H9 (cell line): ENCODE data around the gene LRRFIP1. TPM values are rescaled to one million over a fixed set of nuclear protein-coding genes. Genes with fewer than 3 reads are reported as not detected.

Source experiments
- DNase-seq: peaks from one replicate; pipeline ENCODE4 v3.0.0-alpha.2; 2017
- H2AFZ ChIP-seq: one replicate; pipeline ENCODE4 v1.6.1; 2013; ENCODE audit warnings: mild to moderate bottlenecking, low read length, control low read depth, moderate library complexity
- H2AK5ac ChIP-seq: 2 replicates; pipeline ENCODE4 v1.6.1; 2013; ENCODE audit warnings: low read length, control low read depth, mixed read lengths; ENCODE audit not compliant: insufficient read length
- H2BK120ac ChIP-seq: one replicate; pipeline ENCODE4 v1.6.1; 2013; ENCODE audit warnings: low read depth, mild to moderate bottlenecking, low read length, control low read depth, inconsistent platforms; ENCODE audit not compliant: poor library complexity, severe bottlenecking
- H2BK12ac ChIP-seq: 2 replicates; pipeline ENCODE4 v1.6.1; 2013; ENCODE audit warnings: low read length, control low read depth, mixed read lengths, low read depth; ENCODE audit not compliant: insufficient read length
- H2BK15ac ChIP-seq: 2 replicates; pipeline ENCODE4 v1.6.1; 2013; ENCODE audit warnings: low read depth, low read length, control low read depth
- H2BK20ac ChIP-seq: one replicate; pipeline ENCODE4 v1.6.1; 2013; ENCODE audit warnings: low read depth, mild to moderate bottlenecking, low read length, control low read depth, inconsistent platforms; ENCODE audit not compliant: poor library complexity, severe bottlenecking
- H2BK5ac ChIP-seq: 2 replicates; pipeline ENCODE4 v1.6.1; 2013; ENCODE audit warnings: low read length, control low read depth, mixed read lengths; ENCODE audit not compliant: insufficient read length
- H3K14ac ChIP-seq: 2 replicates; pipeline ENCODE4 v1.6.1; 2013; ENCODE audit warnings: low read length, control low read depth; ENCODE audit not compliant: insufficient read depth
- H3K18ac ChIP-seq: 2 replicates; pipeline ENCODE4 v1.6.1; 2013; ENCODE audit warnings: low read depth, mild to moderate bottlenecking, mixed read lengths, low read length, control low read depth; ENCODE audit not compliant: insufficient read length
- H3K23ac ChIP-seq: 2 replicates; pipeline ENCODE4 v1.6.1; 2013; ENCODE audit warnings: low read length, control low read depth, mixed read lengths, low read depth; ENCODE audit not compliant: insufficient read length
- H3K23me2 ChIP-seq: 2 replicates; pipeline ENCODE4 v1.6.1; 2013; ENCODE audit warnings: low read depth, mild to moderate bottlenecking, mixed read lengths, low read length, control low read depth; ENCODE audit not compliant: insufficient read length, poor library complexity, severe bottlenecking
- H3K27ac ChIP-seq: 2 replicates; pipeline ENCODE4 v1.5.1; 2013; ENCODE audit warnings: low read length, control low read depth, mixed read lengths, low read depth; ENCODE audit not compliant: insufficient read length
- H3K27me3 ChIP-seq: 2 replicates; pipeline ENCODE4 v1.6.1; 2013; ENCODE audit warnings: low read length, control low read depth, inconsistent platforms; ENCODE audit not compliant: insufficient read depth
- H3K4ac ChIP-seq: 2 replicates; pipeline ENCODE4 v1.6.1; 2013; ENCODE audit warnings: low read depth, mild to moderate bottlenecking, control low read depth, inconsistent platforms, low read length, moderate library complexity
- H3K4me1 ChIP-seq: 2 replicates; pipeline ENCODE4 v1.6.1; 2013; ENCODE audit warnings: low read length, control low read depth, inconsistent platforms; ENCODE audit not compliant: insufficient read depth
- H3K4me2 ChIP-seq: 2 replicates; pipeline ENCODE4 v1.6.1; 2013; ENCODE audit warnings: low read length, control low read depth, mixed read lengths; ENCODE audit not compliant: insufficient read length, insufficient read depth
- H3K56ac ChIP-seq: 2 replicates; pipeline ENCODE4 v1.6.1; 2013; ENCODE audit warnings: low read depth, mild to moderate bottlenecking, mixed read lengths, low read length, control low read depth; ENCODE audit not compliant: insufficient read length
- H3K79me1 ChIP-seq: 2 replicates; pipeline ENCODE4 v1.6.1; 2013; ENCODE audit warnings: low read depth, mild to moderate bottlenecking, moderate library complexity, low read length, control low read depth, inconsistent platforms; ENCODE audit not compliant: insufficient read depth, poor library complexity, severe bottlenecking
- H3K79me2 ChIP-seq: 2 replicates; pipeline ENCODE4 v1.6.1; 2013; ENCODE audit warnings: low read length, control low read depth, inconsistent platforms; ENCODE audit not compliant: insufficient read depth
- H3K9ac ChIP-seq: 2 replicates; pipeline ENCODE4 v1.6.1; 2013; ENCODE audit warnings: low read length, control low read depth, mixed read lengths; ENCODE audit not compliant: insufficient read length; ENCODE audit errors: extremely low read depth
- H3K9me3 ChIP-seq: one replicate; pipeline ENCODE4 v1.6.1; 2013; ENCODE audit warnings: low read depth, low read length, inconsistent platforms; ENCODE audit not compliant: control insufficient read depth
- H3T11ph ChIP-seq: one replicate; pipeline ENCODE4 v1.6.1; 2013; ENCODE audit warnings: mild to moderate bottlenecking, low read length, control low read depth, inconsistent platforms
- H4K20me1 ChIP-seq: one replicate; pipeline ENCODE4 v1.6.1; 2013; ENCODE audit not compliant: control insufficient read depth, insufficient read length, insufficient read depth
- H4K5ac ChIP-seq: 2 replicates; pipeline ENCODE4 v1.6.1; 2013; ENCODE audit warnings: low read depth, mild to moderate bottlenecking, mixed read lengths, low read length, control low read depth; ENCODE audit not compliant: insufficient read length
- H4K8ac ChIP-seq: replicated peaks from 2 replicates; pipeline ENCODE4 v1.6.1; 2013; ENCODE audit warnings: low read length, control low read depth, mixed read lengths, low read depth; ENCODE audit not compliant: insufficient read length
- H4K91ac ChIP-seq: 2 replicates; pipeline ENCODE4 v1.6.1; 2013; ENCODE audit warnings: low read depth, mild to moderate bottlenecking, moderate library complexity, mixed read lengths, low read length, control low read depth; ENCODE audit not compliant: insufficient read length
- H3K27ac Mint-ChIP-seq, 3 experiments: 2 replicates in 2 of 3; 3 replicates in 1 of 3; pipeline ENCODE4 v1.8.0; 2020 to 2021; ENCODE audit warnings: mixed read lengths in 3 of 3, mild to moderate bottlenecking in 1 of 3, moderate library complexity in 1 of 3
- H3K27me3 Mint-ChIP-seq: 2 replicates; pipeline ENCODE4 v1.8.0; 2021; ENCODE audit warnings: low read depth, mild to moderate bottlenecking, moderate library complexity, mixed read lengths
- H3K36me3 Mint-ChIP-seq, 3 experiments: 2 replicates in 2 of 3; 3 replicates in 1 of 3; pipeline ENCODE4 v1.8.0; 2020 to 2021; ENCODE audit warnings: low read depth in 3 of 3, mixed read lengths in 3 of 3; ENCODE audit not compliant: insufficient read depth in 1 of 3
- H3K4me1 Mint-ChIP-seq, 2 experiments: 2 replicates each; pipeline ENCODE4 v1.8.0; 2020; ENCODE audit warnings: mixed read lengths in 2 of 2
- H3K4me3 Mint-ChIP-seq, 2 experiments: 2 replicates in 1 of 2; 3 replicates in 1 of 2; pipeline ENCODE4 v1.8.0; 2020 to 2021; ENCODE audit warnings: mild to moderate bottlenecking in 2 of 2, mixed read lengths in 2 of 2, moderate library complexity in 1 of 2
- H3K9me3 Mint-ChIP-seq, 2 experiments: 2 replicates in 1 of 2; 3 replicates in 1 of 2; pipeline ENCODE4 v1.8.0; 2020; ENCODE audit warnings: mild to moderate bottlenecking in 2 of 2, mixed read lengths in 2 of 2, moderate library complexity in 1 of 2
- CTCF ChIP-seq: fragments of 200-600 bp; sonication (generic); conservative IDR thresholded peaks from 3 replicates; pipeline ENCODE4 v1.8.0; 2021; ENCODE audit warnings: antibody characterized with exemption, mild to moderate bottlenecking
- WGBS: extraction: QIAGEN DNeasy Blood & Tissue Kit; methylation state at CpG from one replicate; pipeline ENCODE4 v1.1.7; 2013; ENCODE audit warnings: missing lambda C conversion rate, low lambda C conversion rate, mixed read lengths; ENCODE audit not compliant: insufficient read length; ENCODE audit errors: extremely low coverage; 5-methylcytosine and 5-hydroxymethylcytosine counted together
- total RNA-seq: library from RNA; stranded (reverse); gene quantifications from 2 replicates; pipeline ENCODE4 v1.2.1, GENCODE V29; 2021

Gene LRRFIP1
- total RNA-seq, 1 experiment from 2014 or later, result 38.5 TPM

- H3K27ac Mint-ChIP-seq, result peak overlapping the region; percentile 1 to 7 (median 6); a peak in 3 of 7 replicates
- no peaks in the 10 kb centered on the region for H3K79me1 ChIP-seq
- no peak overlapping the region for H3T11ph ChIP-seq
- no peak overlapping the region for H3K4me2 ChIP-seq
- TF ChIP-seq CTCF, result no peak
- H4K5ac ChIP-seq, result no peak overlapping the region
- no peak overlapping the region for H2BK15ac ChIP-seq
- no peak overlapping the region for H3K9ac ChIP-seq
- H2BK5ac ChIP-seq, result no peak overlapping the region
- H4K8ac ChIP-seq, result no peak overlapping the region
- H3K4me1 Mint-ChIP-seq, result peaks cover 17 to 23% of the 10 kb centered on the region in 2 experiments
- no peaks in the 10 kb centered on the region; a peak in 2 of 7 replicates for H3K36me3 Mint-ChIP-seq
- H2BK120ac ChIP-seq, result no peak overlapping the region
- no peak overlapping the region for H3K14ac ChIP-seq
- H3K27me3 ChIP-seq, result no peaks in the 10 kb centered on the region
- no peak overlapping the region for H2AK5ac ChIP-seq
- no peaks in the 10 kb centered on the region; the same call in 1 of the 2 replicates for H3K79me2 ChIP-seq
- WGBS, result no CpG with 5 or more reads among the region's 9 CpGs
- no peak overlapping the region for H3K56ac ChIP-seq
- H3K27ac ChIP-seq, result no peak overlapping the region
- H3K27me3 Mint-ChIP-seq, result no peaks in the 10 kb centered on the region
- no peak overlapping the region for H3K4me3 Mint-ChIP-seq
- no peak overlapping the region for H2BK12ac ChIP-seq
- DNase-seq, result no peak
- H3K23me2 ChIP-seq, result no peaks in the 10 kb centered on the region
- H3K4ac ChIP-seq, result no peak overlapping the region
- no peak overlapping the region for H4K91ac ChIP-seq
- H2BK20ac ChIP-seq, result no peak overlapping the region
- H4K20me1 ChIP-seq, result no peaks in the 10 kb centered on the region
- H3K9me3 Mint-ChIP-seq, result no peaks in the 10 kb centered on the region
- no peak overlapping the region for H2AFZ ChIP-seq
- peaks cover 8% of the 10 kb centered on the region; the same call in 1 of the 2 replicates for H3K4me1 ChIP-seq
- H3K23ac ChIP-seq, result no peak overlapping the region
- no peaks in the 10 kb centered on the region for H3K9me3 ChIP-seq
- no peak overlapping the region for H3K18ac ChIP-seq
These were observed 90.9 kb downstream of the LRRFIP1 start for GRCh38 chr2:237718277-237718634.
